ENCODE results near the gene SUPT20H. TPM values are rescaled to one million over a fixed set of nuclear protein-coding genes. Genes with fewer than 3 reads are reported as not detected.

The SUPT20H gene
- total and polyA plus RNA-seq, 10 of the 15 experiments (the other 5 are each of a cell fraction or from before 2014, with no cell fraction given) = 12.3 to 69.8 (median 47.5) TPM

DNA sequence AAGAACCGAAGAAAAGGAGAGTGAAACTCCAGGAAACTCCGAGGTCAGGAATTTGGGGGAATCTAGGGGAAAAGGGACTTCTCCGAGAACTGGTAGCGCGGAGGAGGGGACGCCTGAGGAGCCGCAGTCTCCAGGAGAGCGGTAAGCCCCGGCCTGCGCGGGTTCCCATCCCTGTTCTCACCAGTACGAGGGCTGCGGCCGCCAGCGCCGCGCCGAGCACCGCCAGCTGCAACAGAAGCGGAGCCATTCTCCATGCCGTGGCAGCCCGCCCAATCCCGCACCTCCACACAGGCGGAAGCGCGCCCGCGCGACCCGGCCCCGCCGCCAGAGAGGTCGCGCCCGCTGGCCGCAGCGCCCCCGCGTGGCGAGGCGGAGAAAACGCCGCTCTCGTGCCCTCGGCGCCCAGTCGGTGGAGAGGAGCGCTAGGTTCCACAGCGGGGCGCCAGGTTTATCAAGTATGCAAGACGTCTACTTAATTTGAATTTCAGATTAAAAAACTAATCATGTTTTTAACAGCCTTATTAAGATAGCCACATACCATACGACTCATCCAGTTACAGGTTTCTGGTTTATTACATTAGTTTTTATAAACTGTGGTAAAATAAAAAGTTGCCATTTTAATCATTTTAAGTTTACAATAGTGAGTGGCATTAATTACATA is 60.3 kb downstream of the SUPT20H start, which contains the start of gene ALG5 (continued):
- TF ChIP-seq, protein P1, sequence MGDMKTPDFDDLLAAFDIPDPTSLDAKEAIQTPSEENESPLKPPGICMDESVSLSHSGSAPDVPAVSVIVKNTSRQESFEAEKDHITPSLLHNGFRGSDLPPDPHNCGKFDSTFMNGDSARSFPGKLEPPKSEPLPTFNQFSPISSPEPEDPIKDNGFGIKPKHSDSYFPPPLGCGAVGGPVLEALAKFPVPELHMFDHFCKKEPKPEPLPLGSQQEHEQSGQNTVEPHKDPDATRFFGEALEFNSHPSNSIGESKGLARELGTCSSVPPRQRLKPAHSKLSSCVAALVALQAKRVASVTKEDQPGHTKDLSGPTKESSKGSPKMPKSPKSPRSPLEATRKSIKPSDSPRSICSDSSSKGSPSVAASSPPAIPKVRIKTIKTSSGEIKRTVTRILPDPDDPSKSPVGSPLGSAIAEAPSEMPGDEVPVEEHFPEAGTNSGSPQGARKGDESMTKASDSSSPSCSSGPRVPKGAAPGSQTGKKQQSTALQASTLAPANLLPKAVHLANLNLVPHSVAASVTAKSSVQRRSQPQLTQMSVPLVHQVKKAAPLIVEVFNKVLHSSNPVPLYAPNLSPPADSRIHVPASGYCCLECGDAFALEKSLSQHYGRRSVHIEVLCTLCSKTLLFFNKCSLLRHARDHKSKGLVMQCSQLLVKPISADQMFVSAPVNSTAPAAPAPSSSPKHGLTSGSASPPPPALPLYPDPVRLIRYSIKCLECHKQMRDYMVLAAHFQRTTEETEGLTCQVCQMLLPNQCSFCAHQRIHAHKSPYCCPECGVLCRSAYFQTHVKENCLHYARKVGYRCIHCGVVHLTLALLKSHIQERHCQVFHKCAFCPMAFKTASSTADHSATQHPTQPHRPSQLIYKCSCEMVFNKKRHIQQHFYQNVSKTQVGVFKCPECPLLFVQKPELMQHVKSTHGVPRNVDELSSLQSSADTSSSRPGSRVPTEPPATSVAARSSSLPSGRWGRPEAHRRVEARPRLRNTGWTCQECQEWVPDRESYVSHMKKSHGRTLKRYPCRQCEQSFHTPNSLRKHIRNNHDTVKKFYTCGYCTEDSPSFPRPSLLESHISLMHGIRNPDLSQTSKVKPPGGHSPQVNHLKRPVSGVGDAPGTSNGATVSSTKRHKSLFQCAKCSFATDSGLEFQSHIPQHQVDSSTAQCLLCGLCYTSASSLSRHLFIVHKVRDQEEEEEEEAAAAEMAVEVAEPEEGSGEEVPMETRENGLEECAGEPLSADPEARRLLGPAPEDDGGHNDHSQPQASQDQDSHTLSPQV (IDR thresholded peaks at IDR 0.05) = peak; percentile 93
- TF ChIP-seq, protein P2, sequence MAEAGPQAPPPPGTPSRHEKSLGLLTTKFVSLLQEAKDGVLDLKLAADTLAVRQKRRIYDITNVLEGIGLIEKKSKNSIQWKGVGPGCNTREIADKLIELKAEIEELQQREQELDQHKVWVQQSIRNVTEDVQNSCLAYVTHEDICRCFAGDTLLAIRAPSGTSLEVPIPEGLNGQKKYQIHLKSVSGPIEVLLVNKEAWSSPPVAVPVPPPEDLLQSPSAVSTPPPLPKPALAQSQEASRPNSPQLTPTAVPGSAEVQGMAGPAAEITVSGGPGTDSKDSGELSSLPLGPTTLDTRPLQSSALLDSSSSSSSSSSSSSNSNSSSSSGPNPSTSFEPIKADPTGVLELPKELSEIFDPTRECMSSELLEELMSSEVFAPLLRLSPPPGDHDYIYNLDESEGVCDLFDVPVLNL (IDR thresholded peaks at IDR 0.05; ENCODE audit: low read depth, low read length) = 0 out of 2 replicates have a peak, but pooled peaks have one; percentile 46
- TF ChIP-seq GABPA (IDR thresholded peaks at IDR 0.05; ENCODE audit: low read depth) (peak; percentile 66; the same call in 1 of the 2 replicates), SMC3 (IDR thresholded peaks at IDR 0.05; ENCODE audit: borderline replicate concordance, low read length) (peak; percentile 29; the same call in 1 of the 2 replicates), CBX3 (IDR thresholded peaks at IDR 0.05; ENCODE audit: borderline replicate concordance, low read depth) (no peak), POU2F2 (IDR thresholded peaks at IDR 0.05; ENCODE audit: borderline replicate concordance, low read depth, low read length) (peak; percentile 75; the same call in 1 of the 3 replicates), HDAC2 (IDR thresholded peaks at IDR 0.05) (no peak), ZNF24 (IDR thresholded peaks at IDR 0.05) (peak; percentile 78), NR2F1 (conservative IDR thresholded peaks at IDR 0.05) (peak; percentile 88), MXI1 (IDR thresholded peaks at IDR 0.05; ENCODE audit: low read depth, low read length) (peak; percentile 18; the same call in 1 of the 2 replicates), ZBED1 (IDR thresholded peaks at IDR 0.05; ENCODE audit: borderline replicate concordance) (no peak), RBBP5 (conservative IDR thresholded peaks at IDR 0.05) (no peak), YY1 (IDR thresholded peaks at IDR 0.05; ENCODE audit: low read depth, low read length) (peak; percentile 98), ZZZ3 (IDR thresholded peaks at IDR 0.05; ENCODE audit: control insufficient read depth, insufficient read length, low read depth) (no peak), RUNX3 (IDR thresholded peaks at IDR 0.05; ENCODE audit: low read length) (peak; percentile 32; the same call in 1 of the 2 replicates), ZNF274 (IDR thresholded peaks at IDR 0.05; ENCODE audit: insufficient read depth, insufficient read length) (no peak)
- TF ChIP-seq, protein P3, sequence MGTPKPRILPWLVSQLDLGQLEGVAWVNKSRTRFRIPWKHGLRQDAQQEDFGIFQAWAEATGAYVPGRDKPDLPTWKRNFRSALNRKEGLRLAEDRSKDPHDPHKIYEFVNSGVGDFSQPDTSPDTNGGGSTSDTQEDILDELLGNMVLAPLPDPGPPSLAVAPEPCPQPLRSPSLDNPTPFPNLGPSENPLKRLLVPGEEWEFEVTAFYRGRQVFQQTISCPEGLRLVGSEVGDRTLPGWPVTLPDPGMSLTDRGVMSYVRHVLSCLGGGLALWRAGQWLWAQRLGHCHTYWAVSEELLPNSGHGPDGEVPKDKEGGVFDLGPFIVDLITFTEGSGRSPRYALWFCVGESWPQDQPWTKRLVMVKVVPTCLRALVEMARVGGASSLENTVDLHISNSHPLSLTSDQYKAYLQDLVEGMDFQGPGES (IDR thresholded peaks at IDR 0.05) = no peak
- TF ChIP-seq, protein P4, sequence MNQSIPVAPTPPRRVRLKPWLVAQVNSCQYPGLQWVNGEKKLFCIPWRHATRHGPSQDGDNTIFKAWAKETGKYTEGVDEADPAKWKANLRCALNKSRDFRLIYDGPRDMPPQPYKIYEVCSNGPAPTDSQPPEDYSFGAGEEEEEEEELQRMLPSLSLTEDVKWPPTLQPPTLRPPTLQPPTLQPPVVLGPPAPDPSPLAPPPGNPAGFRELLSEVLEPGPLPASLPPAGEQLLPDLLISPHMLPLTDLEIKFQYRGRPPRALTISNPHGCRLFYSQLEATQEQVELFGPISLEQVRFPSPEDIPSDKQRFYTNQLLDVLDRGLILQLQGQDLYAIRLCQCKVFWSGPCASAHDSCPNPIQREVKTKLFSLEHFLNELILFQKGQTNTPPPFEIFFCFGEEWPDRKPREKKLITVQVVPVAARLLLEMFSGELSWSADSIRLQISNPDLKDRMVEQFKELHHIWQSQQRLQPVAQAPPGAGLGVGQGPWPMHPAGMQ (IDR thresholded peaks at IDR 0.05; ENCODE audit: borderline replicate concordance) = no peak
- TF ChIP-seq, protein P5, sequence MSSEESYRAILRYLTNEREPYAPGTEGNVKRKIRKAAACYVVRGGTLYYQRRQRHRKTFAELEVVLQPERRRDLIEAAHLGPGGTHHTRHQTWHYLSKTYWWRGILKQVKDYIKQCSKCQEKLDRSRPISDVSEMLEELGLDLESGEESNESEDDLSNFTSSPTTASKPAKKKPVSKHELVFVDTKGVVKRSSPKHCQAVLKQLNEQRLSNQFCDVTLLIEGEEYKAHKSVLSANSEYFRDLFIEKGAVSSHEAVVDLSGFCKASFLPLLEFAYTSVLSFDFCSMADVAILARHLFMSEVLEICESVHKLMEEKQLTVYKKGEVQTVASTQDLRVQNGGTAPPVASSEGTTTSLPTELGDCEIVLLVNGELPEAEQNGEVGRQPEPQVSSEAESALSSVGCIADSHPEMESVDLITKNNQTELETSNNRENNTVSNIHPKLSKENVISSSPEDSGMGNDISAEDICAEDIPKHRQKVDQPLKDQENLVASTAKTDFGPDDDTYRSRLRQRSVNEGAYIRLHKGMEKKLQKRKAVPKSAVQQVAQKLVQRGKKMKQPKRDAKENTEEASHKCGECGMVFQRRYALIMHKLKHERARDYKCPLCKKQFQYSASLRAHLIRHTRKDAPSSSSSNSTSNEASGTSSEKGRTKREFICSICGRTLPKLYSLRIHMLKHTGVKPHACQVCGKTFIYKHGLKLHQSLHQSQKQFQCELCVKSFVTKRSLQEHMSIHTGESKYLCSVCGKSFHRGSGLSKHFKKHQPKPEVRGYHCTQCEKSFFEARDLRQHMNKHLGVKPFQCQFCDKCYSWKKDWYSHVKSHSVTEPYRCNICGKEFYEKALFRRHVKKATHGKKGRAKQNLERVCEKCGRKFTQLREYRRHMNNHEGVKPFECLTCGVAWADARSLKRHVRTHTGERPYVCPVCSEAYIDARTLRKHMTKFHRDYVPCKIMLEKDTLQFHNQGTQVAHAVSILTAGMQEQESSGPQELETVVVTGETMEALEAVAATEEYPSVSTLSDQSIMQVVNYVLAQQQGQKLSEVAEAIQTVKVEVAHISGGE (CRISPR knock-in tag; IDR thresholded peaks at IDR 0.05) = no peak

All from GM12878 (cell line).